HEK293T (cell line): ENCODE results near the gene IL23A.
"Not testable (repeated sequence)": the region's sequence is repeated elsewhere in the genome, so short reads cannot be mapped to it uniquely, and the experiment has no call there.

ENCODE experiments used
- CTCF ChIA-PET: fragments of 350-600 bp; formaldehyde crosslinking; extraction: SDS; loops from one replicate; lab custom pipeline; 2021; ENCODE audit warnings: antibody characterized with exemption, inconsistent platforms; lab: Yijun Ruan, JAX
- POLR2A ChIA-PET: fragments of 350-600 bp; formaldehyde crosslinking; extraction: SDS; loops from one replicate; lab custom pipeline; 2020; ENCODE audit warnings: antibody characterized with exemption, inconsistent platforms; lab: Yijun Ruan, JAX
- DNase-seq: peaks from one replicate; pipeline ENCODE4 v3.0.0; 2012; ENCODE audit warnings: mixed read lengths; ENCODE audit errors: extremely low spot score
- ARNT ChIP-seq: fragments of 450-650 bp; IDR thresholded peaks from 2 replicates; pipeline ENCODE4 v1.6.1; 2017; ENCODE audit warnings: mild to moderate bottlenecking
- BHLHE40 ChIP-seq: fragments of 450-650 bp; IDR thresholded peaks from 2 replicates; pipeline ENCODE4 v1.6.1; 2016; ENCODE audit warnings: mild to moderate bottlenecking, moderate library complexity, borderline replicate concordance
- CTBP1 ChIP-seq: fragments of 450-650 bp; IDR thresholded peaks from 2 replicates; pipeline ENCODE4 v1.6.1; 2016; ENCODE audit warnings: borderline replicate concordance
- ELF4 ChIP-seq: fragments of 450-650 bp; IDR thresholded peaks from 2 replicates; pipeline ENCODE4 v1.6.1; 2017; ENCODE audit warnings: antibody characterized with exemption
- FOXA1 ChIP-seq: fragments of 450-650 bp; IDR thresholded peaks from 2 replicates; pipeline ENCODE4 v1.6.1; 2016; ENCODE audit warnings: mild to moderate bottlenecking
- FOXK2 ChIP-seq: fragments of 450-650 bp; IDR thresholded peaks from 2 replicates; pipeline ENCODE4 v1.6.1; 2016; ENCODE audit warnings: mild to moderate bottlenecking
- FOXM1 ChIP-seq: fragments of 450-650 bp; IDR thresholded peaks from 2 replicates; pipeline ENCODE4 v1.6.1; 2017; ENCODE audit warnings: mild to moderate bottlenecking, borderline replicate concordance
- HDGF ChIP-seq: fragments of 450-650 bp; IDR thresholded peaks from 2 replicates; pipeline ENCODE4 v1.6.1; 2017; ENCODE audit warnings: antibody characterized with exemption, borderline replicate concordance
- L3MBTL2 ChIP-seq: fragments of 450-650 bp; conservative IDR thresholded peaks from 2 replicates; pipeline ENCODE4 v1.6.1; 2016; ENCODE audit warnings: mild to moderate bottlenecking
- LEF1 ChIP-seq: fragments of 450-650 bp; IDR thresholded peaks from 2 replicates; pipeline ENCODE4 v1.6.1; 2017; ENCODE audit warnings: mild to moderate bottlenecking, borderline replicate concordance
- NFRKB ChIP-seq: fragments of 450-650 bp; IDR thresholded peaks from 2 replicates; pipeline ENCODE4 v1.6.1; 2016; ENCODE audit warnings: mild to moderate bottlenecking, moderate library complexity
- PKNOX1 ChIP-seq: fragments of 450-650 bp; IDR thresholded peaks from 2 replicates; pipeline ENCODE4 v1.6.1; 2016
- SP1 ChIP-seq: fragments of 450-650 bp; IDR thresholded peaks from 2 replicates; pipeline ENCODE4 v1.6.1; 2017
- SUZ12 ChIP-seq: fragments of 450-650 bp; IDR thresholded peaks from 2 replicates; pipeline ENCODE4 v1.6.1; 2016; ENCODE audit warnings: mild to moderate bottlenecking
- TARDBP ChIP-seq: fragments of 450-650 bp; IDR thresholded peaks from 2 replicates; pipeline ENCODE4 v1.6.1; 2016
- ZNF384 ChIP-seq: fragments of 450-650 bp; IDR thresholded peaks from 2 replicates; pipeline ENCODE4 v1.6.1; 2016

The IL23A gene

GRCh38 chr12:56330936-56331490 lies 7.7 kb upstream of the IL23A start:
- ChIA-PET CTCF (no interaction called here), POLR2A (no interaction called here)
- DNase-seq, result no peak
- TF ChIP-seq SUZ12 (no peak), ZNF384 (no peak), SP1 (no peak), ELF4 (no peak), HDGF (no peak), FOXM1 (no peak), FOXK2 (no peak)

GRCh38 chr12:56332512-56333196 lies 6.0 kb upstream of the IL23A start:
- TF ChIP-seq CTBP1 (no peak), LEF1 (no peak), FOXK2 (no peak), ZNF384 (no peak)
- no peak for DNase-seq
- ChIA-PET POLR2A (interaction anchor here (0.8 to 4.1 kb wide), 20 partner anchors 8 to 144 kb away, joined by 3 to 38 read pairs (median 4); partner anchors contain the start of genes CNPY2, MIP, RNF41 and SPRYD4), CTCF (interaction anchor here (1.4 kb wide), 1 partner anchor 143 kb away, joined by 4 read pairs; the partner anchor contains the start of gene SMARCC2)

- ChIA-PET POLR2A (interaction anchor here (0.7 to 4.1 kb wide), 25 partner anchors 9 to 145 kb away, joined by 3 to 38 read pairs (median 4); partner anchors contain the start of genes CNPY2, MIP, RNF41 and SPRYD4), CTCF (interaction anchor here (1.4 to 1.8 kb wide), 2 partner anchors 131 to 144 kb away, joined by 4 read pairs; partner anchors contain the start of gene SMARCC2)
- no peak for DNase-seq
- TF ChIP-seq CTBP1, result no peak
- no peak for TF ChIP-seq L3MBTL2
- TF ChIP-seq SUZ12, result no peak
- no peak for TF ChIP-seq NFRKB
- no peak for TF ChIP-seq ARNT
- no peak for TF ChIP-seq HDGF
- no peak for TF ChIP-seq FOXA1
- no peak for TF ChIP-seq FOXK2
- no peak for TF ChIP-seq TARDBP
- no peak for TF ChIP-seq LEF1
- no peak for TF ChIP-seq ELF4
- TF ChIP-seq SP1, result no peak
- TF ChIP-seq BHLHE40, result no peak
- no peak for TF ChIP-seq PKNOX1
Observed at GRCh38 chr12:56333197-56333678, 5.4 kb upstream of the IL23A start.

- ChIA-PET CTCF (interaction anchor here (1.4 to 1.8 kb wide), 2 partner anchors 130 to 144 kb away, joined by 4 read pairs; partner anchors contain the start of gene SMARCC2), POLR2A (interaction anchor here (0.7 to 4.1 kb wide), 25 partner anchors 10 to 145 kb away, joined by 3 to 38 read pairs (median 4); partner anchors contain the start of genes CNPY2, MIP, RNF41 and SPRYD4)
- peak; percentile 95 for DNase-seq
- TF ChIP-seq L3MBTL2, result peak; percentile 89
- TF ChIP-seq TARDBP, result no peak
- TF ChIP-seq BHLHE40, result no peak
- no peak for TF ChIP-seq PKNOX1
- peak; percentile 71 for TF ChIP-seq ARNT
- TF ChIP-seq CTBP1, result no peak
- no peak for TF ChIP-seq HDGF
- TF ChIP-seq NFRKB, result no peak
Observed at GRCh38 chr12:56333679-56334489, 4.8 kb upstream of the IL23A start, which contains the start of gene PAN2. Gene PAN2, minus strand, starts transcription at chr12:56334000. Its CDS starts 906 bp downstream, at chr12:56333094.

GRCh38 chr12:56334490-56334793 lies 4.2 kb upstream of the IL23A start:
- CTCF ChIA-PET, result interaction anchor here (1.8 kb wide), 1 partner anchor 130 kb away, joined by 4 read pairs; no protein-coding TSS in a partner anchor

GRCh38 chr12:56335527-56335926 lies 3.2 kb upstream of the IL23A start:
- POLR2A ChIA-PET, result interaction anchor here (4.1 kb wide), 1 partner anchor 24 kb away, joined by 29 read pairs; the partner anchor contains the start of gene STAT2
- CTCF ChIA-PET, DNase-seq: not testable (repeated sequence)

More at GRCh38 chr12:56334490-56334793, 4.2 kb upstream of the IL23A start:
- POLR2A ChIA-PET, result interaction anchor here (0.6 to 4.1 kb wide), 6 partner anchors 13 to 115 kb away, joined by 3 to 38 read pairs (median 10); partner anchors contain the start of genes CNPY2, STAT2 and TIMELESS
- DNase-seq, result no peak
- no peak for TF ChIP-seq ELF4
- no peak for TF ChIP-seq PKNOX1
- TF ChIP-seq FOXM1, result no peak
- no peak for TF ChIP-seq SUZ12
- no peak for TF ChIP-seq ARNT
- TF ChIP-seq TARDBP, result no peak
- no peak for TF ChIP-seq HDGF
- TF ChIP-seq LEF1, result no peak
